Large intestine (tissue), 3 donors: Measurements from ENCODE around the gene SGCA. TPM values are rescaled to one million over a fixed set of nuclear protein-coding genes. Genes with fewer than 3 reads are reported as not detected.

Source experiments
- DNase-seq, 2 donors: peaks; one replicate each; pipeline versions ENCODE4 v3.0.0 to v3.0.0-alpha.2; 2013
- H3K27ac ChIP-seq: one replicate; pipeline ENCODE4 v1.5.1; 2013; ENCODE audit warnings: low read length
- H3K27me3 ChIP-seq: 2 replicates; pipeline ENCODE4 v1.6.1; 2013; ENCODE audit warnings: low read length; ENCODE audit not compliant: control insufficient read depth, insufficient read depth
- H3K36me3 ChIP-seq: 2 replicates; pipeline ENCODE4 v1.6.1; 2013; ENCODE audit warnings: low read length; ENCODE audit not compliant: control insufficient read depth, insufficient read depth
- H3K4me1 ChIP-seq: one replicate; pipeline ENCODE4 v1.6.1; 2013; ENCODE audit warnings: low read length; ENCODE audit not compliant: control insufficient read depth, insufficient read depth
- H3K4me3 ChIP-seq: one replicate; pipeline ENCODE4 v1.5.1; 2013; ENCODE audit warnings: low read length
- H3K9me3 ChIP-seq: one replicate; pipeline ENCODE4 v1.6.1; 2013; ENCODE audit warnings: mild to moderate bottlenecking, low read depth, low read length, moderate library complexity; ENCODE audit not compliant: control insufficient read depth
- WGBS: methylation state at CpG from one replicate; pipeline ENCODE4 v1.1.5; 2013; ENCODE audit warnings: low lambda C conversion rate; ENCODE audit not compliant: insufficient coverage; 5-methylcytosine and 5-hydroxymethylcytosine counted together
- polyA plus RNA-seq: library from polyadenylated mRNA; unstranded; fragments of 120-200 nt; gene quantifications from one replicate; pipeline ENCODE4 v1.2.1, GENCODE V29; 2013

SGCA gene
- polyA plus RNA-seq, 1 donor: 1.2 TPM

GRCh38 chr17:50127697-50128361, 38.0 kb upstream of the SGCA start:
- WGBS: no CpG with 5 or more reads among the region's 6 CpGs
- H3K27me3 ChIP-seq: peaks cover 9% of the 10 kb centered on the region

GRCh38 chr17:50128441-50129352, 37.1 kb upstream of the SGCA start:
- 20% methylated on average over 1 of the region's 32 CpGs for WGBS

More at GRCh38 chr17:50127697-50128361, 38.0 kb upstream of the SGCA start:
- DNase-seq: no peak
- Histone ChIP-seq H3K4me3 (no peak overlapping the region), H3K9me3 (peaks cover 3% of the 10 kb centered on the region), H3K4me1 (peaks cover 26% of the 10 kb centered on the region), H3K27ac (no peak overlapping the region), H3K36me3 (no peaks in the 10 kb centered on the region)

GRCh38 chr17:50129353-50129727, 36.5 kb upstream of the SGCA start:
- Histone ChIP-seq H3K27me3 (peaks cover 9% of the 10 kb centered on the region), H3K4me3 (peak overlapping the region; percentile 45), H3K27ac (no peak overlapping the region), H3K9me3 (peaks cover 3% of the 10 kb centered on the region), H3K4me1 (peaks cover 30% of the 10 kb centered on the region), H3K36me3 (peaks cover 3% of the 10 kb centered on the region)
- no CpG with 5 or more reads among the region's 31 CpGs for WGBS
- DNase-seq: no peak

More at GRCh38 chr17:50128441-50129352, 37.1 kb upstream of the SGCA start:
- Histone ChIP-seq H3K27ac (peak overlapping the region; percentile 58), H3K4me1 (peaks cover 28% of the 10 kb centered on the region), H3K4me3 (peak overlapping the region; percentile 45), H3K9me3 (peaks cover 3% of the 10 kb centered on the region), H3K36me3 (no peaks in the 10 kb centered on the region), H3K27me3 (peaks cover 9% of the 10 kb centered on the region)
- DNase-seq: peak; percentile 60 to 84

GRCh38 chr17:50129728-50130558, 35.9 kb upstream of the SGCA start, which contains the start of gene SAMD14:
Gene SAMD14 (minus strand): TSS chr17:50130160. CDS start chr17:50124959, 5,201 bp downstream.
- peaks cover 3% of the 10 kb centered on the region for H3K9me3 ChIP-seq
- H3K27ac ChIP-seq: peak within 1 kb of the TSS; percentile 58
- WGBS: no CpG with 5 or more reads among the region's 84 CpGs
- peaks cover 30% of the 10 kb centered on the region for H3K4me1 ChIP-seq
- peak within 1 kb of the TSS; percentile 45 for H3K4me3 ChIP-seq
- peaks cover 9% of the 10 kb centered on the region for H3K36me3 ChIP-seq
- H3K27me3 ChIP-seq: peaks cover 9% of the 10 kb centered on the region
- DNase-seq: peak in 1 of 2 donors; percentile 53

GRCh38 chr17:50130559-50131305, 35.1 kb upstream of the SGCA start:
- Histone ChIP-seq H3K4me1 (peaks cover 30% of the 10 kb centered on the region), H3K4me3 (peak overlapping the region; percentile 37), H3K36me3 (peaks cover 15% of the 10 kb centered on the region), H3K9me3 (peaks cover 3% of the 10 kb centered on the region), H3K27ac (no peak overlapping the region), H3K27me3 (peaks cover 9% of the 10 kb centered on the region)
- DNase-seq: peak; percentile 56 to 73
- WGBS: no CpG with 5 or more reads among the region's 19 CpGs

GRCh38 chr17:50132104-50132794, 33.6 kb upstream of the SGCA start:
- Histone ChIP-seq H3K4me1 (peaks cover 30% of the 10 kb centered on the region), H3K36me3 (peaks cover 30% of the 10 kb centered on the region), H3K27ac (no peak overlapping the region), H3K9me3 (peaks cover 3% of the 10 kb centered on the region), H3K4me3 (no peak overlapping the region), H3K27me3 (peaks cover 9% of the 10 kb centered on the region)
- no peak for DNase-seq
- no CpG with 5 or more reads among the region's 6 CpGs for WGBS

GRCh38 chr17:50133028-50133768, 32.6 kb upstream of the SGCA start:
- peaks cover 3% of the 10 kb centered on the region for H3K9me3 ChIP-seq
- H3K36me3 ChIP-seq: peaks cover 40% of the 10 kb centered on the region
- peaks cover 28% of the 10 kb centered on the region for H3K4me1 ChIP-seq
- no peak overlapping the region for H3K4me3 ChIP-seq
- peaks cover 9% of the 10 kb centered on the region for H3K27me3 ChIP-seq
- no CpG with 5 or more reads among the region's 7 CpGs for WGBS
- H3K27ac ChIP-seq: no peak overlapping the region
- peak in 1 of 2 donors; percentile 39 for DNase-seq

GRCh38 chr17:50133769-50134099, 32.1 kb upstream of the SGCA start:
- peaks cover 45% of the 10 kb centered on the region for H3K36me3 ChIP-seq
- H3K9me3 ChIP-seq: peaks cover 3% of the 10 kb centered on the region
- H3K27me3 ChIP-seq: peaks cover 9% of the 10 kb centered on the region
- no peak for DNase-seq
- no CpG with 5 or more reads among the region's 16 CpGs for WGBS
- H3K4me3 ChIP-seq: no peak overlapping the region
- H3K4me1 ChIP-seq: peaks cover 23% of the 10 kb centered on the region
- H3K27ac ChIP-seq: no peak overlapping the region
